Measurements from ENCODE around the gene NUDCD3. TPM values are rescaled to one million over a fixed set of nuclear protein-coding genes. Genes with fewer than 3 reads are reported as not detected.

NUDCD3 gene
- total and polyA plus RNA-seq, 2 experiments from 2014 or later: 54.7 to 60.8 TPM

GRCh38 chr7:44461387-44461786 lies 29.1 kb downstream of the NUDCD3 start:
- no peaks in the 10 kb centered on the region for H3K9me3 ChIP-seq (ENCODE audit: low read depth)

GRCh38 chr7:44460325-44460724 lies 30.1 kb downstream of the NUDCD3 start:
- Histone ChIP-seq H3K27me3 (no peaks in the 10 kb centered on the region), H3K9me2 (replicated peaks; ENCODE audit: insufficient read depth) (no peaks in the 10 kb centered on the region), H3K36me3 (replicated peaks; ENCODE audit: insufficient read depth, low read depth) (no peaks in the 10 kb centered on the region), H3K4me3 (no peak overlapping the region), H3K9me3 (ENCODE audit: low read depth) (no peaks in the 10 kb centered on the region), H3K4me2 (no peak overlapping the region), H3K79me2 (peaks cover 84% of the 10 kb centered on the region), H4K20me1 (ENCODE audit: insufficient read depth, poor library complexity, severe bottlenecking) (peaks cover 18% of the 10 kb centered on the region), H3K27ac (no peak overlapping the region), H2AFZ (no peak overlapping the region), H3K4me1 (ENCODE audit: insufficient read depth) (no peaks in the 10 kb centered on the region)
- 94% methylated on average over 3 of the region's 3 CpGs for WGBS (ENCODE audit: low lambda C conversion rate, missing lambda C conversion rate)
- no peak for DNase-seq (ENCODE audit: low spot score)
- no peak for TF ChIP-seq EZH2 (IDR thresholded peaks at IDR 0.05; ENCODE audit: borderline replicate concordance)
- TF ChIP-seq, protein P1, sequence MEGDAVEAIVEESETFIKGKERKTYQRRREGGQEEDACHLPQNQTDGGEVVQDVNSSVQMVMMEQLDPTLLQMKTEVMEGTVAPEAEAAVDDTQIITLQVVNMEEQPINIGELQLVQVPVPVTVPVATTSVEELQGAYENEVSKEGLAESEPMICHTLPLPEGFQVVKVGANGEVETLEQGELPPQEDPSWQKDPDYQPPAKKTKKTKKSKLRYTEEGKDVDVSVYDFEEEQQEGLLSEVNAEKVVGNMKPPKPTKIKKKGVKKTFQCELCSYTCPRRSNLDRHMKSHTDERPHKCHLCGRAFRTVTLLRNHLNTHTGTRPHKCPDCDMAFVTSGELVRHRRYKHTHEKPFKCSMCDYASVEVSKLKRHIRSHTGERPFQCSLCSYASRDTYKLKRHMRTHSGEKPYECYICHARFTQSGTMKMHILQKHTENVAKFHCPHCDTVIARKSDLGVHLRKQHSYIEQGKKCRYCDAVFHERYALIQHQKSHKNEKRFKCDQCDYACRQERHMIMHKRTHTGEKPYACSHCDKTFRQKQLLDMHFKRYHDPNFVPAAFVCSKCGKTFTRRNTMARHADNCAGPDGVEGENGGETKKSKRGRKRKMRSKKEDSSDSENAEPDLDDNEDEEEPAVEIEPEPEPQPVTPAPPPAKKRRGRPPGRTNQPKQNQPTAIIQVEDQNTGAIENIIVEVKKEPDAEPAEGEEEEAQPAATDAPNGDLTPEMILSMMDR (IDR thresholded peaks at IDR 0.05; ENCODE audit: poor library complexity): no peak
- no peak for TF ChIP-seq EZH2phosphoT487 (IDR thresholded peaks at IDR 0.05; ENCODE audit: low read depth, severe bottlenecking, unreplicated experiment)

More at GRCh38 chr7:44461387-44461786, 29.1 kb downstream of the NUDCD3 start:
- WGBS (ENCODE audit: low lambda C conversion rate, missing lambda C conversion rate): 98% methylated on average over 2 of the region's 2 CpGs
- H3K27ac ChIP-seq: no peak overlapping the region
- no peaks in the 10 kb centered on the region for H3K27me3 ChIP-seq
- no peak for DNase-seq (ENCODE audit: low spot score)
- H3K36me3 ChIP-seq (replicated peaks; ENCODE audit: insufficient read depth, low read depth): no peaks in the 10 kb centered on the region
- TF ChIP-seq EZH2 (IDR thresholded peaks at IDR 0.05; ENCODE audit: borderline replicate concordance): no peak
- TF ChIP-seq, protein P1 (IDR thresholded peaks at IDR 0.05; ENCODE audit: poor library complexity): no peak
- no peak for TF ChIP-seq EZH2phosphoT487 (IDR thresholded peaks at IDR 0.05; ENCODE audit: low read depth, severe bottlenecking, unreplicated experiment)
- H3K4me1 ChIP-seq (ENCODE audit: insufficient read depth): no peaks in the 10 kb centered on the region
- H3K4me3 ChIP-seq: no peak overlapping the region
- peaks cover 90% of the 10 kb centered on the region for H3K79me2 ChIP-seq
- no peak overlapping the region for H3K4me2 ChIP-seq
- H2AFZ ChIP-seq: no peak overlapping the region
- H3K9me2 ChIP-seq (replicated peaks; ENCODE audit: insufficient read depth): no peaks in the 10 kb centered on the region
- H4K20me1 ChIP-seq (ENCODE audit: insufficient read depth, poor library complexity, severe bottlenecking): peaks cover 18% of the 10 kb centered on the region

DNA sequence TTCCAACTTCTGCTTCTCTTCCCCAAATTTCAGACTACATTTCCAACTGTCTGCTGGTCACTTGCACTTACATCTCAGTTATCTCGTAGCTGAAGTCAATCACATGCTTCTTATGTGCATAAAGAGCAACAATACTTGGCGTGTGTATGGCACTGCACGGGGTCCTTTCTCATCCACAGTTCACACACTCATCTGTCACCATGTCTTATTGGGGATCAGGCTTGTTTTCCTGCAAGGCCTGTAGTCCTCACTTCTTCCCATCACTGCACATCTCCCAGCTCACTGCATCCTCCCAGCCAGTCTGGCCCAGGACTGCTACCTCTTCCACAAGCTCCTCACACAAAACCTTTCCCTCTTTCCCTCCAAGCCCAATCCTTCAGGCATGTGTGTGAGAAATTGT lies 35.3 kb downstream of the NUDCD3 start:
- Histone ChIP-seq H3K4me1 (ENCODE audit: insufficient read depth) (no peaks in the 10 kb centered on the region), H3K4me2 (no peak overlapping the region), H3K36me3 (replicated peaks; ENCODE audit: insufficient read depth, low read depth) (no peaks in the 10 kb centered on the region), H3K9me2 (replicated peaks; ENCODE audit: insufficient read depth) (no peaks in the 10 kb centered on the region), H3K9me3 (ENCODE audit: low read depth) (no peaks in the 10 kb centered on the region), H3K27me3 (no peaks in the 10 kb centered on the region), H2AFZ (no peak overlapping the region), H3K27ac (no peak overlapping the region), H3K4me3 (no peak overlapping the region), H4K20me1 (ENCODE audit: insufficient read depth, poor library complexity, severe bottlenecking) (peaks cover 15% of the 10 kb centered on the region), H3K79me2 (peaks cover 79% of the 10 kb centered on the region)
- WGBS (ENCODE audit: low lambda C conversion rate, missing lambda C conversion rate): 98% methylated on average over 3 of the region's 3 CpGs
- DNase-seq (ENCODE audit: low spot score): no peak
- TF ChIP-seq, protein P1 (IDR thresholded peaks at IDR 0.05; ENCODE audit: poor library complexity): no peak
- TF ChIP-seq EZH2 (IDR thresholded peaks at IDR 0.05; ENCODE audit: borderline replicate concordance): no peak
- no peak for TF ChIP-seq EZH2phosphoT487 (IDR thresholded peaks at IDR 0.05; ENCODE audit: low read depth, severe bottlenecking, unreplicated experiment)

GRCh38 chr7:44454348-44454747 lies 36.1 kb downstream of the NUDCD3 start:
- Histone ChIP-seq H3K4me1 (ENCODE audit: insufficient read depth) (no peaks in the 10 kb centered on the region), H3K4me3 (no peak overlapping the region), H3K9me2 (replicated peaks; ENCODE audit: insufficient read depth) (no peaks in the 10 kb centered on the region), H3K79me2 (peaks cover 78% of the 10 kb centered on the region), H3K9me3 (ENCODE audit: low read depth) (no peaks in the 10 kb centered on the region), H3K27me3 (no peaks in the 10 kb centered on the region), H4K20me1 (ENCODE audit: insufficient read depth, poor library complexity, severe bottlenecking) (peaks cover 18% of the 10 kb centered on the region), H2AFZ (no peak overlapping the region), H3K36me3 (replicated peaks; ENCODE audit: insufficient read depth, low read depth) (no peaks in the 10 kb centered on the region), H3K4me2 (no peak overlapping the region), H3K27ac (no peak overlapping the region)
- DNase-seq (ENCODE audit: low spot score): no peak
- WGBS (ENCODE audit: low lambda C conversion rate, missing lambda C conversion rate): 100% methylated on average over 2 of the region's 2 CpGs
- TF ChIP-seq EZH2 (IDR thresholded peaks at IDR 0.05; ENCODE audit: borderline replicate concordance) (no peak), EZH2phosphoT487 (IDR thresholded peaks at IDR 0.05; ENCODE audit: low read depth, severe bottlenecking, unreplicated experiment) (no peak)
- TF ChIP-seq, protein P1 (IDR thresholded peaks at IDR 0.05; ENCODE audit: poor library complexity): no peak
